NCI-H187 treated with DMSO at 0.1 percent for 48 hours (cell line): ENCODE measurements around the gene TNFAIP1.
A peak's percentile ranks its signal among the peaks of the same experiment; 100 is the strongest.
"Not testable (repeated sequence)": the region's sequence is repeated elsewhere in the genome, so short reads cannot be mapped to it uniquely, and the experiment has no call there.

Source experiments
- DNase-seq: peaks from one replicate; lab custom pipeline; 2025; lab: John Stamatoyannopoulos, UW

The TNFAIP1 gene, protein sequence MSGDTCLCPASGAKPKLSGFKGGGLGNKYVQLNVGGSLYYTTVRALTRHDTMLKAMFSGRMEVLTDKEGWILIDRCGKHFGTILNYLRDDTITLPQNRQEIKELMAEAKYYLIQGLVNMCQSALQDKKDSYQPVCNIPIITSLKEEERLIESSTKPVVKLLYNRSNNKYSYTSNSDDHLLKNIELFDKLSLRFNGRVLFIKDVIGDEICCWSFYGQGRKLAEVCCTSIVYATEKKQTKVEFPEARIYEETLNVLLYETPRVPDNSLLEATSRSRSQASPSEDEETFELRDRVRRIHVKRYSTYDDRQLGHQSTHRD

DNA sequence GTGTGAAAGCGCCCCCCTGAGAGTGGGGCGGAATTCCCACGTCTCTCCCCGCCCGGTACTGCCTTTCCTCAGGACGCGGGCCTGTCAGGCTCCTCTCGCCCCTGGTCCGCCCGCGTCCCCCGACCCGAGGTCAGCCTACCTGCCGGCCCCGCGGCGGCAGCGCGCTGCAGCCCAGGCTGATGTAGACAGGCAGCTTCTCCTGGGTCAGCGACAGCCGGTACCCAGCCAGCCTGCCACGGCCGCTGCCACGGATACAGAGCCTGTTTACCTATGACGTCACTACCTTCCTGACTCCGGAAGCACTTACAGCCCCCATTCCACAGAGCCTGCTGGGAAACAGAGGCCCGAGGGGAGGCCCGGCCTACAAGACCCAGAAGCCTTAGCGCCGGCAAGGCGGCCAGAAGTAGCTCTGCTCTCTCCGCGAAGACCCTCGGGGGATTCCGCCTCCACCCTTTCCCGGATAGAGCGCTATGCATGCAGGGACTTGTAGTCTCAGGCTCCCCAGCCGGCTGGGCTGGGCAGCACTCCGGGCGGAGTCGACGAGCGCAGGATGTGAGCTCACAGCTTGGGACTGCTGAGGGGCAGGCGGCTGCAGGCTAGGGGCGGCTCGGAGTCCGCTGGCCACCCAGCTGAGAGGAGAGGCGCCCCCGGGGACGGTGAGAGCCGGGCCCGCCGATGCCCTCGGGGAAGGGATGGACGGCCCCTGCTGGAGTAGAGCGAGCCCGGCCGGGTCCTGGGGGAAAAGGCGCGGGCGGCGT lies at the start of gene TNFAIP1, which contains the start of gene IFT20:
TSS of gene TNFAIP1 (plus strand) at position 561 of the 758 bp plus-strand sequence. CDS start 3,761 bp downstream, outside the sequence.
TSS of gene IFT20 (minus strand) at position 272 of the 758 bp plus-strand sequence. CDS start 3,487 bp downstream, outside the sequence.
- DNase-seq = peak; percentile 91

DNA sequence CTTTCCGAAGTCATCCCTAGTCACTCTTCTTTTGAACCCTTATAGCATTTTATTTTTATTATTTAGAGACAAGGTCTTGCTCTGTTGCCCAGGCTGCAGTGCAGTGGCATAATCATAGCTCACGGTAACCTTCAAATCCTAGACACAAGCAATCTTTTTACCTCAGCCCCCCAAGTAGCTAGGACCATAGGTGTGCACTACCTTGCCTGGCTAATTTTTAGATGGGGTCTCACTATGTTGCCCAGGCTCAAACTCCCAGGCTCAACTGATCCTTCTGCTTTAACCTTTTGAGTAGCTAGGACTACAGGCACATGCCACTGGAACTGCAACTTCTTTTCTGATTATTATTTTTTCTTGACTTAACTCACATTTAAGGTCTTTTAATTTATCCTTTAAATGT lies 49.6 kb upstream of the TNFAIP1 start:
- no peak for DNase-seq

DNA sequence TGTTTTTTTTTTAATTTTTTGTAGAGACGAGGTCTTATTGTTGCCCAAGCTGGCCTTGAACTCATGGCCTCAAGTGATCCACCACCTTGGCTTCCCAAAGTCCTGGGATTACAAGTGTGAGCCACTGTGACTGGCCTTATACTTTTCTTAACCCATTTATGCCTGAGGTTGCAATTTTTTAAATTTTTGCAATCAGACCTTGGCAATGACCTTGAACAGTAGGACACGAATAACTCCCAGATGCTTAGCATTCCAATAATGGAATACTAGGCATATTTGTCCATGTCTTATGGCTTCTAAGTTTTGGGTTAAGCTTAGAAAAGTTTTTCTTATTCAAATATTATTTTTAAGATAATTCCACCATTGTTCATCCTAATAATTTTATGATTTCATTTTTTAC lies 44.9 kb upstream of the TNFAIP1 start:
- no peak for DNase-seq

DNA sequence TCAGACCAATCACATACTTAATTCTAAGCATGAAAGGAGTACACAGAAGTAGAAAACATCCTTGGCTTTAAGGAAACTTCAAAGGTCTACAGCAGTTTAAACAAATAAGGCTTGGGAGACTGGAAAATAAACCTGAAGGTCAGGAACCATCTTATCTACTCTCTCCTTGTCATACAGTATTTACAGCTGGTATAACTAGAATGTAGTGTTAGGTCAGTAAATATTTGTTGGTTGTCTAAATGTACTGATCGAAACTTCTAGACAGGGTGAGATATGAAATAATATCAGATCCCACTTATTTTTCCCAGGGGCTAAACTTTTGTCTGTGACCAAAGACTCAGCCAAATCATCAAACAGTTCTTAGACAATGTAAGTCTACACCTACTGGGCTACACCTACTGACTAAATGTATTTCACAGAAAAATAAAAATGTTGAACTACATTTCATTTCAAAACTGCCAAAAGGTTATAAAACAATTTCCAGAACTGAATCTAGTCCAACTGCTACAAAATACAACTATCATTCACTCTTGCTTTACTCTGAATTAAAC lies 43.7 kb upstream of the TNFAIP1 start:
- no peak for DNase-seq

DNA sequence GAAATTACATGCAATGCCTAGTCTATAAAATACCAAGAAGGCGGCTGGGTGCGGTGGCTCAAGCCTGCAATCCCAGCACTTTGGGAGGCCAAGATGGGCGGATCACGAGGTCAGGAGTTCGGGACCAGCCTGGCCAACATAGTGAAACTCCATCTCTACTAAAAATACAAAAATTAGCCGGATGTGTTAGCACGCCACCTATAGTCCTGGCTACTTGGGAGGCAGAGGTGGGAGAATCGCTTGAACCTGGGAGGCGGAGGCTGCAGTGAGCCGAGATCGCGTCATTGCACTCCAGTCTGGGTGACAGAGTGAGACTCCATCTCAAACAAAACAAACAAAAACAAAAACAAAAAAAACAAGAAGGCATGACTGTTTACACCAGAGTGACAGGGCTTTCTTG lies 42.7 kb upstream of the TNFAIP1 start:
- DNase-seq = not testable (repeated sequence)

DNA sequence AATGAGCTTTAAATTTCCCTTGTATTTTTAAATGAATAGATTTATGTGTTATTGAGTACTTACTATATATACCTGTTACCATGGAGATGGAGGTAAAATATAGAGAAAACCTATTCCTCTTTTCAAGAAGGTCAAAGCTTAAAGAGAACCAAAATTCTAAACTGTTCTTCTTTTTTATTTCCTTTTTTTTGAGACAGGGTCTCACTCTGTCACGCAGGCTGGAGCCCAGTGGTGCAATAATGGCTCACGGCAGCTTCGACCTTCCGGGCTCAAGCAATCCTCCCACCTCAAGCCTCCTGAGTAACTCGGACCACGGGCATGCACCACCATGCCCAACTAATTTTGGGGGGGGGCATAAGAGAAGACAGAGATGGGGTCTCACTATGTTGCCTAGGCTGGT lies 41.6 kb upstream of the TNFAIP1 start:
- no peak for DNase-seq

DNA sequence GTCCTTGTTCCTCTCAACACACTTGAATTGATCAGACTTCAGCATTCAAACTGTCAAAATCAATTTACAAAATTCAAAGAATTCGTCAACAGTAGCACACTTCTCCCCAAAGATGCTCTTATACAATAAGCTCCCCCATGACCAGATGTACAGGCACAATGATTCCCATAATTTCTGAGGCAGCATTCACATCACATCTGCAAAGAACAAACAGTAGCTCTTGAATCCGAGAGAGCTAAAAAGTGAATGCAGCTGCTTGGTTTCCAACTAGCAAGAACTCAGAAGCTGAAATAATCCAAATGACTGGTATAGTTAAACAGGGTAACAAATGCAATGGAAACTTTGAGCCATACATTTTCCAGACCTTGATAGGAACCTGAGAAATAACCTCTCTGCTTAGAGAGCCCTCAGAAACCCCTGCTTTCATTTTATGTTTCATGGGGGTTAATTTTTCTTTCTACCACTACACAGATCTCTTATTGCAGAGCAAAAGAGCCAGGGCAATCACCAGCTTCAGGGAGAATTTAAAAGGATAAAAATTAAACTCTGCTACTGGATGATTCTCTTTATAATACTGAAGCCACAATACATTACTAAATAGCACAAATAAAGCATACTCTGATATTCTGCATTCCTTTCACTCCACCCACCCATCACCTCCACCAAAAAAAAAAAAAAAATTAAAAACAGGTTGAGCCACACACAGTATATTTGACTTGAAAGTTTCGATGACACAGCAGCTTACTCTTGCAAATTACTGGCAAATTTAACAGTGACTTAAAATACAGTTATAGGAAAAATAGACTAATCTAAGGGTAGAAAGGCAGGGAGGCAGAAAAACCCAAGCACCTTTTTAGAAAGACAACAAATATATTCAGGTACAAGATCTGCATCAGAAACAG lies 39.6 kb upstream of the TNFAIP1 start:
- no peak for DNase-seq

DNA sequence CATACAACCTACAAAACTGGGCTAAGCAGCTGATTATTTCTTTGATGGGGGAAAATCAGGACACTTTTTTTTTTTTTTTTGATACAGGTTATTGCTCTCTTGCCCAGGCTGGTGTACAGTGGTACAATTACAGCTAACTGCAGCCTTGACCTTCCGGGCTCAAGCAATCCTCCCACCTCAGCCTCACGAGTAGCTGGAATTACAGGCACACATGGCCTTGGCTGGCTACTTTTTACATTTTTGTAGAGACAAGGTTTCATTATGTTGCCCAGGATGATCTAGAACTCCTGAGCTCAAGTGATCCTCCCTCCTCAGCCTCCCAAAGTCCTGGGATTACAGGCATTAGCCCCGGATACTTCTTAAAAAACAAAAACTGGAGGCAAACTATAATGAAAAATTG lies 37.1 kb upstream of the TNFAIP1 start:
- no peak for DNase-seq

DNA sequence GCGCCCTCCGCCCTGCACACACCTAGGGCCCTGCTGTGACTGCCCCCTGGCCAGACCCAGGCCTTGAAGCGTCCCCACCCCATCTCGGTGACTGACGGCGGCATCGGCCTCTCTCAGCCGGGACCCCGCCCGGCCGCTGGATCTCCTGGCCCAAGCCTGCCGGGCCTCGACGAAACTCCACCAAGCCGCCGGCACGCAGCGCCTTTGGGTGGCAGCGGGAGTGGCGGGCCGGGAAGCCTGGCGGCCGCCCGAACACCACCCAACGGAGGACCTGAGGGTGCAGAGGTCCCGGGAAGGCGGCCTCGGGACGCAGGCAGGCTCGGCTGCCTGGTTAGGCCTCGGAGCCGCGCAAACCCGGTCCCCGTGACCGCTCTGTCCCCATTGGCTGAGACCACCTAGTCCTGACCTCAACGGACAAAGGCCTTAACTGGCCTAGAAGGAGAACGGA lies 28.6 kb upstream of the TNFAIP1 start:
- DNase-seq = no peak

DNA sequence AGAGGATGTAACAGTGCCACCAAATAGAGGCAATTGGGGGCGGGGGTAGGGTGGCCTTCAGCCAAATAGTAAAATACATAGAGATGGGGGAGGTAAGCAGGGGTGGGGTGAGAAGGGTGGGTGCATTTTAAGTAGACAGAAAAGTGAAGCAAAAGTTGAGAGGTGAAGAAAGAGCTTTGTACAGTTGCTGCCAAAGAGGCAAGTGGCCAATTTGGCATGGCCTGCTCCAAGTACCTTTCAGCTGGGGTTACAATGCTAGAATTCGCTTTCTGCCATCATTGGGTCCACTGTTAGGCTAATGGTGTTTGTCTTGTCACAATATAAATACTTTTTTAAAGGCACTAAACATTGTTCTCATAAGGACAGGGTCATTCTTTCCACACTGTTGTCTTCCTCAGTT lies 21.7 kb upstream of the TNFAIP1 start:
- DNase-seq = no peak

DNA sequence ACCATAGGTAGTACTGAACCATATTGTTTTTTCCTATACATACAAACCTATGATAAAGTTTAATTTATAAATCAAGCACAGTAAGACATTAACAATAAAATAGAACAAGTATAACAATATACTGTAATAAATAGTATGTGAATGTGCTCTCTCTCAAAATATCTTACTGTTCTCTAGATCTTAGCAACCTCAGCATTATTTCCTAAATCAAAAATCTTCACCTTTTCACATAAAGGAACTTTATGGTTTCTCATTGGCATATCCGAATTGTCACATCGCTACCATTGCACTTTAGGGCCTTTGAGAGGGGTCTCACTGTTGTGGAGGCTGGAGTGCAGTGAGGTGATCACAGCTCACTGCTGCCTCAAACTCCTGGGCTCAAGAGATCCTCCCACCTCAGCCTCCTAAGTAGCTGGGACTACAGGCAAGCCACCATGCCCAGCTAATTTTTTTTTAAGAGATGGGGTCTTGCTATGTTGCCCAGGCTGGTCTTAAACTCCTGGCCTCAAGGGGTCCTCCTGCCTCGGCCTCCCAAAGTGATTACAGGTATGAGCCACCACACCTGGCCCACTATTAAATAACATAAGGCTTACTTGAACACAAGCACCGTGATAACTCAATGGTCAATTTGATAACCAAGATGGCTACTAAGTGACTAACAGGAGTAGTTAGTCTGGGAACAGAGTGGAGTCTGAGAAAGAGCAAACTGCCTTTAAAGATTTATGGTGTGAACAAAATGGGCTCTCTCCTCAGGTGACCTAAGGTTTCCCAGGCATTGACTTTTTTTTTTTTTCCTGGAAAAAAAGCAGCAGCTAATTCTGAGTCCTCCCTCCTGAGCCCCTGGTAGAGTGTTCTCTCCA lies 19.5 kb upstream of the TNFAIP1 start:
- DNase-seq = no peak

DNA sequence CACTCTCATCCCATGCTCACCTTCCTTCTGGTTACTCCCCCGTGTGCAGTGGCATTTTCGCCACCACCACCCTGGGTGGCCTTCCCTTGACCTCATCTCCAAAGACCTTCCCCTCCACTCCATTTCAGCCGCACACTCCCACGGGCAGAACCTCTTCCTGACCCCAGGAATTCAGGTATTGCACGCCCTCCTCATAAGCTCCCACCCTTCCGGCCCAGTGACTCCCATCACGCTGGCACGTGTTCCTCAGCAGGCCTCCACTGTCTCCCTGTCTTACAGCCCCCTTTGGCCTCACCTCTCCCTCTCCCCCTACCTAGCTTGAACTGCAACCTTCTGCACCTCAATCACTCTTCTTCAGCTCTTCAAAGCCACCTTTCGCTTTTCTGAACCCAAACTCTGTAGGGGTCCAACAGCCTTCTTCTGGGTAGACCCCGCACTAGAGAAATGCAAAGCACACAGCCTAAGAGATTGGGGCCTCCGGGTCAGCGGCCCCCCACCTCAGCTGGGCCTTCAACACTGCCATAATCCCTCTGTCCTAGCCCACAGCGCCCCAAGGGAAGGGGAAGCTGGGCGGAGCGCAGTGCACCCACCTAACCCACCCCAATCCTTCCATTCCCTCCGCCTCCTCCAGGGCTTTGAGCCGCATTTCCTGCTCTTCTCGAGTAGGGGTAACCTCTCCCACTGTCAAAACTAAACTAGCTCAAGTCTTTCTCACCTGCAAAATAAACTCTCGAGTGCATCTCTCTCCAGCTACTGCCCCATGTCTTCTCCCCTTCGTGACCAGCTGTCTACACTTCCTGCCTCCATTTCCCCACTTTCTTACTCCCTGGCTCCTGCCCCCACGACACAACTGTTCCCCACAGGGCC lies 18.2 kb upstream of the TNFAIP1 start:
- no peak for DNase-seq

DNA sequence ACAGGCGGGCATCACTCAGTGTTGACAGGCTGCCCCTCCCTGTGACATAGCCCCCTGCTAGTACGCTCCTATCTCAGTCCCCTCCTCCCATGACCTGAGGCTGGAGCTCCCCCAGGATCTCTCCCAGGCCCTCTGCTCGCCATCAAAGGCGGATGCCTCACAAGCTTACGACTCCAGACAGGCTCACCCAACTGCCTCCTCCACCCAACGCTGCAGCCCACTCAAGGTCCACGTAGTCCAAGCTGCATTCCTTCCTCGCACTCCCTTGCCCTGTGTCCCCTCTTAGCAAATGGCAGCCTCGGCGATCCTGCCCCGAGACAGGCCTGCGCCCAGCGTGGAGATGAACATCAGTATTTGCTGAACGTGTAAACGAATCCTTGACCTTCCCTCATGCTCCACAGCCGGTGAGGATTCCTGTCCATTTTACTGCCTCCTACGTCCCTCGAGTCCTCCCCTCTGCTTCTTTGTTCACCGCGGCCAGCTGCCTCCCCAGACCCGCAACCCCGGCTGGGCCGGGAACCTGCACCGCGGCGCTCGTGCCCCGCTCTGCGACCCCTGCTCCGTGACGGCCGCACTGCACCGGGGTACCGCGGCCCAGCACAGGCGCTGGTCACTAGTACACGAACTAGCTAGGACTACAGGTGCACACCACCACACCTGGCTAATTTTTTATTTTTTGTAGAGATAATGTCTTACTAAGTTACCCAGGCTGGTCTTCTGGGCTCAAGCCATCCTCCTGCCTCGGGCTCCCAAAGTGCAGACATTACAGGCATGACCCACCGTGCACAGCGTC lies 17.4 kb upstream of the TNFAIP1 start:
- DNase-seq = no peak

DNA sequence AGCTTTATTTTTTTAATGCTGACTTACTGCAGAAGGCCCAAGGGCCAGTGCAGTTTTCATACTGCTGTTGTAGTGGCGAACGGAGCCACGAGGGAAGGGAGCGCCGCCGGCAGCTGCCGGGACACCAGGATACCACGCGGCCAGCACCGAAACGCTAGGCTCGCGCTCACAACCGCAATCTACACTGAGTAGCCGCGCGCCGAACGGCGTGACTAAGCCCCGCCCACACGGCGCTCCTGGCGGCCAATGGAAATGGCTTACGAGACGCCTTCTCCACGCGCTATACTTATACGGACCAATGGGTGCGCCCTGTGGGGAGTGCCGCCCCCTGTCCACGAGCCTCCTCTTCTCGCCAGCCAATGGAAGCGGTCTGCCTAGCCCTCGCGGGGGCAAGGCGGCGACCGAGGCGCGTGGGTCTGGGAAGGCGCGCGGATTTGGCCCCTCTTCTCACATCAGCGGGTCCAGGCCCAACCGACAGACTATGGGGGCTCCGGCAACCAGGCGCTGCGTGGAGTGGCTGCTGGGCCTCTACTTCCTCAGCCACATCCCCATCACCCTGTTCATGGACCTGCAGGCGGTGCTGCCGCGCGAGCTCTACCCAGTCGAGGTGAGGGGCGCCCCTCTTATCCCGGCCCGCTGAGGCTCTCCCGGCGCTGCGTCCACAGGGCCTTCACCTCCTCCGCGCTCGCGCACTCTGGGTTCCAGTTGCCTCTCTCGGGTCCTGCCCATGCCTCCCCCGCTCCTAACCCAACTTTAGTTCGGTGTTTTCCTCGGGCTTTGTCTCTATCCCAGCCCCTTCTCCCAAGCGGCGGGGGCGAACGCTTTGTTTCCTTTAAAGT lies 16.6 kb upstream of the TNFAIP1 start, which contains the start of gene TMEM97:
TSS of gene TMEM97 (plus strand) at position 442 of the 839 bp plus-strand sequence. CDS start at position 482, 40 bp downstream.
- DNase-seq = peak; percentile 90

DNA sequence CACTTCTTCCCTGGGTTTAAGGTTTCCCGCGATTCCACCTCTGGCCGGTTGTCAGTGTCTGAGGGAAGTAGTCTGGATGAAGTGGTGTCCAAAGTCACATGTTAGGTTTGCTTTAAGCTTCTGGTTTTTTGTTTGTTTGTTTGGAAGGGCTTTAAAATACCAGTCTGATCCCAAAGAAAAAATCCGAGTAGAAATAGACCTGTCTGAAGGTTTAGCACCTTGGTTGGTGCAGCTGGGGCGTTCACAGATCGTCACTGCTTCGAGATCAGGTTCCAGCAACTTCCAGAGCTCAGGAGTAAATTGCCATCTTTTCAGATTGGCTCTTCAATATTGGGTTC lies 16.0 kb upstream of the TNFAIP1 start:
- DNase-seq = no peak

DNA sequence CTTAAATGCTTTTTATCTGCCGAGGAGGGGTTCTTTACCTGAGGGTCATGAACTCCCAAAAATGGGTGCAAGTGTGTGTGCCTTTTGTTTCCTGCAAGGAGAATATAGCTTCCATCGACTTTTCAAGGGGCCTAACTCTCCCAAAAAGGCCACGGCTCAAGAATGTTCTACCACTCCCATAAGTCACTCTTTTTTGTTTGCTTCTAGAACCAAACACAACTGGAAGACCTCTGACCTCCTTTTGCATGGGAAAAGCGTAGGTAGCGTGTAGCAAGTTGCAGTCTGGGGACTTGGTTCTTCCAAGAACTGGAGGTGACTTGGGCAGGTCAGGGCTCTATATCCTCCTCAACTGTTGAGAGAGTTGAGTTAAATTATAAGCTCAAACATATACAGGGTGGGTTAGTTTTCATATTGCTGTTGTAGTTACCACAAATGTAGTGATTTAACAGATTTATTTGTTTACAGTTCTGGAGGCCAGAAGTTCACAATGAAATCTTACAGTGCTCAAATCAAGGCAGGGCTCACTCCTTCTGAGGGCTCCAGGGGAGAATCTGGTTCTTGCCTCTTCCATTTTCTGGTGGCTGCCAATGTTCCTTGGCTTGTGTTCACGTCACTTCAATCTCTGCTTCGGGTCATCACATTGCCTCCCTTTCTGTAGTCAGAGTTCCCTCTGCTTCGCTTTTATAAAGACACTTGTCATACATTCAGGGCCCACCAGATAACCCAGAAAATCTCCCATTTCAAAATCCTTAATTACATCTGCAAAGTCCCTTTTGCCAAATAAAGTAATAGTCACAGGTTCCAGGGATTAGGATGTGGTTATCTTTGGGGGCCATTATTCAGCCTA lies 15.1 kb upstream of the TNFAIP1 start:
- DNase-seq = no peak

DNA sequence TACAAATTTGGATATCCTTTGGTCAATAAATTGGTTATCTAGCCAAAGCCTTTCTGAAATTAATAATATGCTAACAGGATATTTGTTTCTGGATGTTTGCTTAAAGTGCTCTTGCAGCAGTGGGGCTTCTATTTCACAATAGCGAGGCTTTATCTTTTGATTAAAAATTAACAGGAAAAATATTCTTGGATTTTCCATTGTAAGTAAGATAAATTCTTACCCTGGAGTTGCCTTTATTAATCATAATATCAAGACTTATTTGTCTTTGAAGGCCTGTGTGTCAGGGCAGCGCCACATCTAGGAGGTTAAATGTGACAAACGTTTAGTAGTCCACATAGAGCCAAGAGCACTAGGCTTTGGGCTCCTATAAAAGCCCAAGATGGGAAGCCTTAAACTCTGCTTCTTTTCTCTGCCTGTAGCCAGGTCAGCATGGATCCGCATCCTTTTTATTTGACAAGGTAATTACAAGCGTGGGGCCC lies 11.3 kb upstream of the TNFAIP1 start:
- DNase-seq = no peak
